ENCODE results near the gene EGFR.

GRCh38 chr7:55240418-55241142, 221.8 kb downstream of the EGFR start:
- TF ChIP-seq POLR2AphosphoS5 (IDR thresholded peaks at IDR 0.05), result no peak
- TF ChIP-seq CTCF (IDR thresholded peaks at IDR 0.05), result no peak
- TF ChIP-seq POLR2A (IDR thresholded peaks at IDR 0.05), result no peak

Measured in breast epithelium (tissue), 3 donors.